Activated B cell treated with CpG ODN at 0.5 μM for 24 hours (primary cell): ENCODE data around the gene ACKR3. TPM values are rescaled to one million over a fixed set of nuclear protein-coding genes. Genes with fewer than 3 reads are reported as not detected.

Source experiments
- ATAC-seq: fragments of 200-7000 bp; cut with Tn5 transposase; one replicate; pipeline ENCODE4 v1.10.0; 2021; ENCODE audit warnings: low read depth, mild to moderate bottlenecking, moderate library complexity
- CTCF ChIA-PET: fragments of 350-600 bp; sonication (Branson Sonifier 250); formaldehyde crosslinking; loops from one replicate; lab custom pipeline; 2021; ENCODE audit warnings: antibody characterized with exemption; lab: Charles Lee
- POLR2A ChIA-PET: fragments of 350-600 bp; sonication (Branson Sonifier 250); formaldehyde crosslinking; loops from one replicate; lab custom pipeline; 2021; ENCODE audit warnings: antibody characterized with exemption; lab: Charles Lee
- DNase-seq: peaks from one replicate; pipeline ENCODE4 v3.0.0; 2022
- H3K27ac Mint-ChIP-seq: one replicate; pipeline ENCODE4 v1.8.0; 2020; ENCODE audit warnings: mixed read lengths
- H3K27me3 Mint-ChIP-seq: one replicate; pipeline ENCODE4 v1.8.0; 2021; ENCODE audit warnings: mixed read lengths
- H3K36me3 Mint-ChIP-seq: one replicate; pipeline ENCODE4 v1.8.0; 2021; ENCODE audit warnings: low read depth, mixed read lengths
- H3K4me1 Mint-ChIP-seq: one replicate; pipeline ENCODE4 v1.8.0; 2021; ENCODE audit warnings: mixed read lengths
- H3K4me3 Mint-ChIP-seq: one replicate; pipeline ENCODE4 v1.8.0; 2020; ENCODE audit warnings: mild to moderate bottlenecking, mixed read lengths
- H3K9me3 Mint-ChIP-seq: one replicate; pipeline ENCODE4 v1.8.0; 2020; ENCODE audit warnings: mixed read lengths
- intact Hi-C: fragments of 100-400 bp; cut with micrococcal nuclease; formaldehyde crosslinking; loops from one replicate; pipeline ENCODE4 v1.15.1; 2024
- total RNA-seq: library from RNA; stranded (reverse); gene quantifications from 2 replicates; pipeline ENCODE4 v1.2.3, GENCODE V29; 2022
- TF ChIP-seq, protein P1 (sequence below): fragments of 200-600 bp; IDR thresholded peaks from one replicate; pipeline ENCODE4 v1.8.0; 2022; ENCODE audit warnings: antibody characterized with exemption, mild to moderate bottlenecking

The ACKR3 gene
- total RNA-seq, 1 donor from 2014 or later = 6.6 TPM

DNA sequence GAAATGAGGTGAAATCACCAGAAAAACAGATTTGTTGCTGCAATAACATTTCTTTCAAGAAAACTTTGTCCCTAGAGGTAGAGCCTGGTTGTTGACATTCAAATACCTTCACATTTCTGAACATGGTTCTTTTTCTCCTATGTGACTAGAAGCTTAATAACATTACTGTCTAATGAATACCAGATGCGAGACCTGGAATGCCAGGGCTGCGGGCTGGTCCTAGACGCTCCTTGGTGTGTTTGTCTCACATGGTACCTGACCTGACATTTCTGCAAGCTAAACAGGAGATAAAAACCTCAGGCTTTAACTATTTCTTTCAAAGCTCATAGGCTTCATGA is 38.5 kb downstream of the ACKR3 start:
- Mint-ChIP-seq H3K4me3 (no peak overlapping the region), H3K9me3 (no peaks in the 10 kb centered on the region), H3K27me3 (peaks cover 36% of the 10 kb centered on the region), H3K4me1 (no peaks in the 10 kb centered on the region), H3K36me3 (no peaks in the 10 kb centered on the region), H3K27ac (no peak overlapping the region)
- intact Hi-C loops = no loop called here
- POLR2A ChIA-PET = no interaction called here
- no peak for ATAC-seq
- CTCF ChIA-PET = interaction anchor here (1.2 kb wide), 1 partner anchor 11 kb away, joined by 3 read pairs; no protein-coding TSS in a partner anchor
- TF ChIP-seq, protein P1, sequence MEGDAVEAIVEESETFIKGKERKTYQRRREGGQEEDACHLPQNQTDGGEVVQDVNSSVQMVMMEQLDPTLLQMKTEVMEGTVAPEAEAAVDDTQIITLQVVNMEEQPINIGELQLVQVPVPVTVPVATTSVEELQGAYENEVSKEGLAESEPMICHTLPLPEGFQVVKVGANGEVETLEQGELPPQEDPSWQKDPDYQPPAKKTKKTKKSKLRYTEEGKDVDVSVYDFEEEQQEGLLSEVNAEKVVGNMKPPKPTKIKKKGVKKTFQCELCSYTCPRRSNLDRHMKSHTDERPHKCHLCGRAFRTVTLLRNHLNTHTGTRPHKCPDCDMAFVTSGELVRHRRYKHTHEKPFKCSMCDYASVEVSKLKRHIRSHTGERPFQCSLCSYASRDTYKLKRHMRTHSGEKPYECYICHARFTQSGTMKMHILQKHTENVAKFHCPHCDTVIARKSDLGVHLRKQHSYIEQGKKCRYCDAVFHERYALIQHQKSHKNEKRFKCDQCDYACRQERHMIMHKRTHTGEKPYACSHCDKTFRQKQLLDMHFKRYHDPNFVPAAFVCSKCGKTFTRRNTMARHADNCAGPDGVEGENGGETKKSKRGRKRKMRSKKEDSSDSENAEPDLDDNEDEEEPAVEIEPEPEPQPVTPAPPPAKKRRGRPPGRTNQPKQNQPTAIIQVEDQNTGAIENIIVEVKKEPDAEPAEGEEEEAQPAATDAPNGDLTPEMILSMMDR = no peak
- DNase-seq = no peak

DNA sequence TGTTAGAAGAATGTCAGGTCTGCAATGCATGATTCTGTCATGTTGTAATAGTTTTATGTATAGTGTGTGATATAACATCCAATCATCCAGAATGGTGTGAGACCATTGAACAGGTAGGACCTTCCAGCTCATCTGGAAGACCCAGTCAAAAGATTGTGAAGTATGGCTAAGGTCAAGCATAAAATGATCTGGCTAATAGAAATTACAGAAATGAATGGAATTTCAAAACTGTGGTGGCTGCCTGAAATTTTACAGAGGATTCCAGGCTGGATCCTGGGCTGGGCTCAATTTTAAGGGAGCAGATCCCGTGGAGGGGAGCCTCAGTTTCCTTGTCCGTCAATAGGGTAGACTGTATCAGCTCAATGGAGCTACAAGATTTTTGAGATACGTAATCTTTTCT is 39.1 kb downstream of the ACKR3 start:
- H3K27ac Mint-ChIP-seq = no peak overlapping the region
- no peak for DNase-seq
- no peaks in the 10 kb centered on the region for H3K36me3 Mint-ChIP-seq
- ChIA-PET POLR2A (no interaction called here), CTCF (interaction anchor here (1.2 kb wide), 1 partner anchor 12 kb away, joined by 3 read pairs; no protein-coding TSS in a partner anchor)
- no peaks in the 10 kb centered on the region for H3K4me1 Mint-ChIP-seq
- intact Hi-C loops = no loop called here
- TF ChIP-seq, protein P1 = no peak
- H3K4me3 Mint-ChIP-seq = no peak overlapping the region
- H3K27me3 Mint-ChIP-seq = peaks cover 36% of the 10 kb centered on the region
- ATAC-seq = no peak
- no peaks in the 10 kb centered on the region for H3K9me3 Mint-ChIP-seq

DNA sequence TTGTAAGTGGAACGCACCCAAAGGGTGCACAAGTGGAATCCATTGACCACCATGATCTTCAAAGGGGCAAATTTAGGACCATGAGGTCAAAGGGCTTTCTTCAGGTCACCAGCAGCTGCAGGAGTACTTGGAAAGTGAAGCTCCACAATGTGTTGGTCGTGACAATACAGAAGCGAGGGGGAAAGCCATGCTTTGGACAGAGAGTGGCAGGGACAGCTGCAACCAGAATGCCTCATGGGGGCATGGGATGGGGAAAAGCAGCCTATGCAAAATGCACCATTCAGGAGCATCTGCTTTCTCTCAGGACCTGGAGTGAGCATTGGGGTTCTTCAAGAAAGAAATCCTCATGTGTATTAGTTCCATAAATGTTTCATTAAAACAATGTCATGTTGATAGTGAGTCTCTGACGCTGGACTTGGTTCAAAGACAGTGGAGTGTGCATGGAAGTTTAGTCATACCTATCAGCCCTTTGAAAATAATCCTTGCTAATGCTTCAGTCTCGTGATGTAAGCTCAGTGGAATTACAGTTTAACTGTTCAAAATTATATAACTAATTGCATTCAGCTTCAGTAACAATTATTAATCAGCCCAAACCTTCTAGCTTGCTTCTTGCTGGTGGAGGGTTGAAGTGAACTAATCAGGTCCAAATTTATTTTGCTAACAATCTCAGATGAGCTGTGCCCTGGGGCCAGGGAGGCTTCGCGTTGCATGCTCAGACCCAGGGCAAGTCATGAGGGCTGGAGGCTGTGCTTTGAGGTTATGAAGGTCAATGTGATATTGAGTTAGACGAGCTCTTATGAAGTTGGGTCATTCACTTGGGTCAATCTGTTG is 41.6 kb downstream of the ACKR3 start:
- intact Hi-C loops = no loop called here
- ATAC-seq (no peak), DNase-seq (no peak)
- POLR2A ChIA-PET = no interaction called here
- CTCF ChIA-PET = no interaction called here
- H3K27ac Mint-ChIP-seq = no peak overlapping the region
- no peaks in the 10 kb centered on the region for H3K4me1 Mint-ChIP-seq
- no peak overlapping the region for H3K4me3 Mint-ChIP-seq
- H3K27me3 Mint-ChIP-seq = peaks cover 31% of the 10 kb centered on the region
- H3K36me3 Mint-ChIP-seq = no peaks in the 10 kb centered on the region
- H3K9me3 Mint-ChIP-seq = no peaks in the 10 kb centered on the region
- TF ChIP-seq, protein P1 = no peak

DNA sequence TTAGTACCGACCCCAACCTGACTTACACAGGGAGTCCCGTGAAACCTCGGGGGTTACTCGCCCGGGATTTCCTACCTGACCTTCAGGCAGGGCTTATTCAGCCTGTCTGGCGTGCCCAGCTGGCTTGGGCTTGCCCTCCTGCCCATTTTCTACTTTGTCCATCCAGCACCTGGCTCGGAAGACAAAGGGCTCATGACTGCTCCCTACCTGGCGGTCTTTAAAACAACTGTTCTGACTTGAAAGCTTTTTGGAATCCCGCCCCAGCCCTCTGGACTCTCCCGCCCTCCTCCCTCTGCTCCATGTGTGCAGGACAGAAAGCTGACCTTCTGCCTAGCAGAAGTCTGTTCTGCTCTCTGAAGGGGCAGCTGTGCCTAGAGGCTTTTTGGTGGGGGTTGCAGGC is 43.1 kb downstream of the ACKR3 start:
- DNase-seq (no peak), ATAC-seq (no peak)
- CTCF ChIA-PET = no interaction called here
- no peak overlapping the region for H3K4me3 Mint-ChIP-seq
- no peaks in the 10 kb centered on the region for H3K36me3 Mint-ChIP-seq
- H3K27me3 Mint-ChIP-seq = peaks cover 20% of the 10 kb centered on the region
- TF ChIP-seq, protein P1 = no peak
- H3K9me3 Mint-ChIP-seq = no peaks in the 10 kb centered on the region
- no peaks in the 10 kb centered on the region for H3K4me1 Mint-ChIP-seq
- POLR2A ChIA-PET = no interaction called here
- no peak overlapping the region for H3K27ac Mint-ChIP-seq
- intact Hi-C loops = no loop called here

DNA sequence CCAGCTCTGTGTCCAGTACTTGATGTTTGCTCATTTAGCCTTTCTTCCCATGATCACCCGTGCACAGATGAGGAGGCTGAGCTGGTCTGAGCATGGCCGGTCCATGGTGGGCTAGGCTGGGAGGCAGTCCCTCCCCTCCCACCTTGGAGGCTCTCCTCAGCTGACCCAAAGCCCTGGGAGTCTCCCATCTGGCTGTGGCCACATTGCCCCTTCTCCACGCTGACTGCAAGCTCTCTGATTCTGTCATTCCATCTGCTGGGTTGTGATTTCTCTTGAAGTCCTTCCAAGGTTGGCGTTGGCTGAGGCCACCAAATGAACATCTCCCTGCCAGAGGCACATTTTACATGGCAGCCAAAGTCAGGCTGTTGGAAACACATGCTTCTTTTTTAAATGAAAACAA is 44.0 kb downstream of the ACKR3 start:
- no peak for ATAC-seq
- ChIA-PET POLR2A (no interaction called here), CTCF (no interaction called here)
- H3K9me3 Mint-ChIP-seq = no peaks in the 10 kb centered on the region
- intact Hi-C loops = no loop called here
- no peak overlapping the region for H3K27ac Mint-ChIP-seq
- no peak overlapping the region for H3K4me3 Mint-ChIP-seq
- H3K27me3 Mint-ChIP-seq = peaks cover 15% of the 10 kb centered on the region
- no peak for DNase-seq
- no peaks in the 10 kb centered on the region for H3K36me3 Mint-ChIP-seq
- TF ChIP-seq, protein P1 = no peak
- H3K4me1 Mint-ChIP-seq = no peaks in the 10 kb centered on the region
